Endothelial cell of umbilical vein (primary cell): ENCODE results near the gene RAD51B. TPM values are rescaled to one million over a fixed set of nuclear protein-coding genes. Genes with fewer than 3 reads are reported as not detected.

Source experiments
- BruUV-seq: library from RNA; stranded (reverse); fragments of 400-500 nt; replicated peaks from 2 replicates; lab custom pipeline; 2021; lab: Mats Ljungman, UMichigan
- CTCF ChIA-PET: fragments of 300-600, 350-600 bp; sonication (Branson Sonifier 250); formaldehyde crosslinking; loops from one replicate; lab custom pipeline; 2021; ENCODE audit warnings: antibody characterized with exemption, inconsistent platforms; lab: Charles Lee
- POLR2A ChIA-PET: fragments of 300-600, 350-600 bp; sonication (Branson Sonifier 250); formaldehyde crosslinking; loops from one replicate; lab custom pipeline; 2021; ENCODE audit warnings: antibody characterized with exemption, inconsistent platforms; lab: Charles Lee
- DNase-seq: peaks from one replicate; pipeline ENCODE4 v3.0.0-alpha.2; 2011; ENCODE audit warnings: low read depth, low spot score
- FAIRE-seq: peaks from 2 replicates; lab custom pipeline; 2011; peaks lifted over from hg19 to GRCh38; lab: Jason Lieb, UNC
- H2AFZ ChIP-seq: 2 replicates; pipeline ENCODE4 v1.6.0; 2012; ENCODE audit warnings: low read depth, low read length, control low read depth, inconsistent platforms
- H3K27ac ChIP-seq: 2 replicates; pipeline ENCODE4 v1.5.1; 2011; ENCODE audit warnings: low read depth, mild to moderate bottlenecking, control low read depth, low read length, moderate library complexity; ENCODE audit not compliant: insufficient read depth
- H3K27me3 ChIP-seq, 2 experiments: 2 replicates each; pipeline versions ENCODE4 v1.6.0 to v1.6.1; 2011; ENCODE audit warnings: low read length in 2 of 2, mixed read lengths in 1 of 2; ENCODE audit not compliant: control insufficient read depth in 2 of 2, insufficient read depth in 2 of 2
- H3K36me3 ChIP-seq, 2 experiments: 2 replicates in 1 of 2; 3 replicates in 1 of 2; pipeline ENCODE4 v1.5.1; 2011; ENCODE audit warnings: low read length in 2 of 2, mild to moderate bottlenecking in 1 of 2, moderate library complexity in 1 of 2; ENCODE audit not compliant: control insufficient read depth in 2 of 2, insufficient read depth in 2 of 2; ENCODE audit errors: extremely low read depth in 1 of 2
- H3K4me1 ChIP-seq: 3 replicates; pipeline ENCODE4 v1.5.1; 2011; ENCODE audit warnings: mild to moderate bottlenecking, low read length; ENCODE audit not compliant: control insufficient read depth, insufficient read depth; ENCODE audit errors: extremely low read depth
- H3K4me2 ChIP-seq: 2 replicates; pipeline ENCODE4 v1.6.1; 2011; ENCODE audit warnings: low read length, control low read depth, mixed read lengths; ENCODE audit not compliant: insufficient read depth
- H3K4me3 ChIP-seq, 3 experiments: fragments of 200-600 bp in 1 of 3; sonication (generic), shearing (Covaris generic) in 1 of 3; replicated peaks in 1 of 3; 2 replicates each; pipeline ENCODE4 v1.5.1; 2011 to 2016; ENCODE audit warnings: control low read depth in 3 of 3, low read length in 3 of 3, mild to moderate bottlenecking in 2 of 3, inconsistent platforms in 1 of 3, low read depth in 1 of 3, moderate library complexity in 1 of 3; ENCODE audit not compliant: insufficient read depth in 1 of 3
- H3K79me2 ChIP-seq: 2 replicates; pipeline ENCODE4 v1.6.0; 2012; ENCODE audit warnings: low read length, inconsistent platforms; ENCODE audit not compliant: control insufficient read depth, insufficient read depth
- H3K9ac ChIP-seq: replicated peaks from 2 replicates; pipeline ENCODE3; 2011; ENCODE audit warnings: low read length, control low read depth; ENCODE audit not compliant: insufficient read depth; ENCODE audit errors: extremely low read depth
- H3K9me1 ChIP-seq: replicated peaks from 3 replicates; pipeline ENCODE4 v1.6.0; 2011; ENCODE audit warnings: mild to moderate bottlenecking, low read length; ENCODE audit not compliant: control insufficient read depth, insufficient read depth; ENCODE audit errors: extremely low read depth
- H3K9me3 ChIP-seq: replicated peaks from 2 replicates; pipeline ENCODE4 v1.5.1; 2012; ENCODE audit warnings: low read length, inconsistent platforms; ENCODE audit not compliant: control insufficient read depth, insufficient read depth
- H4K20me1 ChIP-seq: replicated peaks from 2 replicates; pipeline ENCODE3; 2011; ENCODE audit warnings: mild to moderate bottlenecking, low read length; ENCODE audit not compliant: control insufficient read depth, insufficient read depth; ENCODE audit errors: extremely low read depth
- CTCF ChIP-seq, 2 donors: IDR thresholded peaks; 1 replicate in 1 of 2; 2 replicates in 1 of 2; pipeline ENCODE4 v1.5.1; 2011; ENCODE audit warnings: low read length in 2 of 2, mild to moderate bottlenecking in 2 of 2, moderate library complexity in 2 of 2, control low read depth in 1 of 2, inconsistent platforms in 1 of 2, low read depth in 1 of 2; ENCODE audit not compliant: insufficient read depth in 1 of 2; ENCODE audit errors: extremely low read depth in 1 of 2
- EZH2 ChIP-seq: IDR thresholded peaks from 2 replicates; pipeline ENCODE4 v1.6.1; 2012; ENCODE audit warnings: borderline replicate concordance, low read depth, mild to moderate bottlenecking, moderate library complexity, low read length, inconsistent platforms; ENCODE audit not compliant: severe bottlenecking
- FOS ChIP-seq: IDR thresholded peaks from 2 replicates; pipeline ENCODE4 v1.6.1; 2011; ENCODE audit warnings: mild to moderate bottlenecking, low read length, moderate library complexity, borderline replicate concordance; ENCODE audit not compliant: insufficient read depth
- GATA2 ChIP-seq: IDR thresholded peaks from 2 replicates; pipeline ENCODE4 v1.7.0; 2011; ENCODE audit warnings: low read depth, mild to moderate bottlenecking, moderate library complexity, mixed read lengths, low read length; ENCODE audit not compliant: insufficient read length, insufficient read depth
- JUN ChIP-seq: IDR thresholded peaks from 2 replicates; pipeline ENCODE4 v1.6.1; 2011; ENCODE audit warnings: borderline replicate concordance, low read depth; ENCODE audit not compliant: insufficient read length, insufficient read depth
- MAX ChIP-seq: IDR thresholded peaks from 2 replicates; pipeline ENCODE4 v1.6.1; 2011; ENCODE audit not compliant: insufficient read depth, insufficient read length
- MYC ChIP-seq: IDR thresholded peaks from one replicate; pipeline ENCODE4 v1.6.1; 2011; ENCODE audit warnings: mild to moderate bottlenecking, low read depth, low read length
- POLR2A ChIP-seq: IDR thresholded peaks from 2 replicates; pipeline ENCODE4 v1.6.1; 2012; ENCODE audit warnings: low read depth, mild to moderate bottlenecking, control low read depth, low read length
- POLR2AphosphoS5 ChIP-seq: IDR thresholded peaks from 2 replicates; pipeline ENCODE4 v1.6.1; 2012; ENCODE audit warnings: low read depth, mild to moderate bottlenecking, control low read depth, low read length, moderate library complexity; ENCODE audit not compliant: insufficient read depth
- dilution Hi-C: fragments of 300-500 bp; cut with MboI; formaldehyde crosslinking; loops from one replicate; pipeline ENCODE4 v1.15.0; 2019; ENCODE audit warnings: low sequenced_read_pairs; ENCODE audit not compliant: extremely low pct_ligation_motif_present
- intact Hi-C: fragments of 100-400 bp; cut with micrococcal nuclease; formaldehyde crosslinking; loops from one replicate; pipeline ENCODE4 v1.10.0; 2022
- polyA plus RNA-seq, 4 experiments: library from polyadenylated mRNA; depleted of rRNA in 3 of 4; stranded (reverse) in 3 of 4; unstranded in 1 of 4; fragments of >200 nt; gene quantifications; 2 replicates each; pipeline versions ENCODE4 v1.2.1 to v1.2.3, GENCODE V29; 2011 to 2012; ENCODE audit warnings: missing spikeins in 1 of 4
- total RNA-seq: library from RNA; stranded (reverse); gene quantifications from 2 replicates; pipeline ENCODE4 v1.2.3, GENCODE V29; 2021

RAD51B gene
- total and polyA plus RNA-seq, 2 donors (not counting 3 experiments of a cell fraction or from before 2014, with no cell fraction given) = 3.9 to 19.0 TPM

GRCh38 chr14:68634332-68634731, 814.8 kb downstream of the RAD51B start:
- no peaks in the 10 kb centered on the region for H4K20me1 ChIP-seq
- FAIRE-seq = no peak
- no peak overlapping the region for H3K27ac ChIP-seq
- no peak overlapping the region for H3K9ac ChIP-seq
- H3K9me3 ChIP-seq = no peaks in the 10 kb centered on the region
- intact Hi-C loops (no loop called here), dilution Hi-C loops (no loop called here)
- H3K4me1 ChIP-seq = peaks cover 7% of the 10 kb centered on the region
- CTCF ChIA-PET = no interaction called here
- H3K4me3 ChIP-seq = no peak overlapping the region
- H3K4me2 ChIP-seq = no peak overlapping the region
- TF ChIP-seq GATA2 (no peak), MAX (no peak), POLR2AphosphoS5 (no peak), MYC (no peak), FOS (no peak), CTCF (IDR thresholded peaks at IDR 0.05; ENCODE audit: extremely low read depth in 1 of 2, insufficient read depth in 1 of 2, low read depth in 1 of 2, low read length in 2 of 2) (no peak), JUN (no peak), EZH2 (no peak), POLR2A (no peak)
- POLR2A ChIA-PET = no interaction called here
- H3K79me2 ChIP-seq = no peaks in the 10 kb centered on the region
- no peaks in the 10 kb centered on the region for H3K9me1 ChIP-seq
- H2AFZ ChIP-seq = no peak overlapping the region
- no peaks in the 10 kb centered on the region for H3K27me3 ChIP-seq
- H3K36me3 ChIP-seq = no peaks in the 10 kb centered on the region
- BruUV-seq = no TSS peak
- no peak for DNase-seq
